Ovary (tissue), 3 donors: ENCODE measurements around the gene PKN2.

Experiments
- EP300 ChIP-seq: sonication (generic); formaldehyde crosslinking; IDR thresholded peaks from one replicate; pipeline ENCODE4 v1.6.1; 2017; ENCODE audit warnings: antibody characterized with exemption
- POLR2A ChIP-seq: fragments of 450-650 bp; IDR thresholded peaks from one replicate; pipeline ENCODE4 v1.6.1; 2017; ENCODE audit warnings: antibody characterized with exemption, mild to moderate bottlenecking, moderate library complexity
- TF ChIP-seq, protein P1 (sequence below), 3 donors: fragments of 450-650 bp in 2 of 3; fragments of 200-600 bp in 1 of 3; IDR thresholded peaks; one replicate each; pipeline versions ENCODE4 v1.5.1 to v1.8.0; 2016 to 2022; ENCODE audit warnings: antibody characterized with exemption in 3 of 3, mild to moderate bottlenecking in 1 of 3
- donor health status: DM: no; HTN: no; CAD: no.

DNA sequence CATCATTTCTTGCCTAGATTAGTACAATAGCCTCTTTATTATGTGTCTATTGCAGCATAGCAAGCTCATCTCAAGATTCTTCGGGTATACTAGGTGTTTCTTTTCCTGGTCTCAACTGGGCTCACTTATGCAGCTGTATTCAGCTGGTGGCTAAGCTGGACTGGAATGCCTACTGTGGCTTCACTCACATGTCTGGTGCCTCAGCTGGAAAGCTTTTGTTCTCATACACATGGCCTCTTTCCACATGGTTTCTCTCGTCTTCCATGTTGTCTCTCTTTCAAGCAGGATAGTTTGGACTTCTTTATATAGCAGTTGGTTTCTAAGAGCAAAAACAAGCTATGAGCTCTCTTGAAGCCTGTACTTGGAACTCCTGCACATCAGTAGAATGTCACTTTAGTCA, 45.2 kb downstream of the PKN2 start:
- TF ChIP-seq, protein P1, sequence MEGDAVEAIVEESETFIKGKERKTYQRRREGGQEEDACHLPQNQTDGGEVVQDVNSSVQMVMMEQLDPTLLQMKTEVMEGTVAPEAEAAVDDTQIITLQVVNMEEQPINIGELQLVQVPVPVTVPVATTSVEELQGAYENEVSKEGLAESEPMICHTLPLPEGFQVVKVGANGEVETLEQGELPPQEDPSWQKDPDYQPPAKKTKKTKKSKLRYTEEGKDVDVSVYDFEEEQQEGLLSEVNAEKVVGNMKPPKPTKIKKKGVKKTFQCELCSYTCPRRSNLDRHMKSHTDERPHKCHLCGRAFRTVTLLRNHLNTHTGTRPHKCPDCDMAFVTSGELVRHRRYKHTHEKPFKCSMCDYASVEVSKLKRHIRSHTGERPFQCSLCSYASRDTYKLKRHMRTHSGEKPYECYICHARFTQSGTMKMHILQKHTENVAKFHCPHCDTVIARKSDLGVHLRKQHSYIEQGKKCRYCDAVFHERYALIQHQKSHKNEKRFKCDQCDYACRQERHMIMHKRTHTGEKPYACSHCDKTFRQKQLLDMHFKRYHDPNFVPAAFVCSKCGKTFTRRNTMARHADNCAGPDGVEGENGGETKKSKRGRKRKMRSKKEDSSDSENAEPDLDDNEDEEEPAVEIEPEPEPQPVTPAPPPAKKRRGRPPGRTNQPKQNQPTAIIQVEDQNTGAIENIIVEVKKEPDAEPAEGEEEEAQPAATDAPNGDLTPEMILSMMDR (IDR thresholded peaks at IDR 0.05), result no peak
- TF ChIP-seq EP300, result no peak
- no peak for TF ChIP-seq POLR2A
